Head of caudate nucleus (tissue), 42 donors: ENCODE measurements around the gene TENM3.
"Not testable (repeated sequence)": the region's sequence is repeated elsewhere in the genome, so short reads cannot be mapped to it uniquely, and the experiment has no call there.

Source experiments
- DNase-seq, 42 donors: peaks; one replicate each; pipeline versions ENCODE4 v3.0.0 to v3.0.0-alpha.2; 2020 to 2021; ENCODE audit warnings: mixed read lengths in 7 of 42
- intact Hi-C: fragments of 100-400 bp; cut with DNase I; formaldehyde crosslinking; loops from one replicate; pipeline ENCODE4 v1.15.0; 2022

TENM3 gene

DNA sequence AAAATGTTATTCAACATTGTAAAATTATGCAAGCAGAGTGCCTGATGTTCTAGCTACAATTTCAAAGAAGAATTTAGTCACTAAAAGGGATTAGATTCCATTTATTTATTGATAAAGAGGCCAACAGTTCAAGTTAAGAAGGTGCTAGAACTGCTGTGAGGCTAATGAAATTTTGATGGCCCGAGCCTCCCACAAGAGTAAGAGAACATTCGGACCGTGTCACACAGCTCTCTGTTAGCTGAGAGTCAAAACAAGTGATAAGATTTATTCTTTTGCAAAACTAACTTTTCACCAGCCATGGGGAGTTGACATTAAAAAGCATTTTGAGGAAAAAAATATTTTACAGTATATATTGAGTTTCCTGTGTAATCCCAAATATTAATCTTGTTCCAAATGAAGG, 106.8 kb downstream of the TENM3 start:
- intact Hi-C loops, result no loop called here

DNA sequence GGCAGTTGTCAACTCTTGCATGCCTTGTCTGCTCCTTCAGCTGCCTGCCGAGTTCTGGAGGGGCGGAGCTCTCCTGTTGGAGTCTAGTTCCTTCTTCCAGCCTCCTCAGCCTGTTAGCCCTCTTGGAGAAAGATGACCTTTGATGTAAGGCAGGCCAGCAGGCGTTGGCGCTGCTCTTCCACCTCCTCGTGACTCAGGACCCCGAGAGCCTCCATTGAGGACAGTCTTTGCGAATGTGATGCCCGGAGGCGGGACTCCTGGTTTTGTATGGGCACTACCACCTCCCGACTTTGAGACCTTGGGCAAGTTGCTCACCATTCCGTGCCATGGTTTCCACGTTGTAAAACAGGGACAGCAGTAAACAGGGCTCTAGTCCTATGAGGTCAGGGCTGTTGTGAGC, 108.3 kb downstream of the TENM3 start:
- intact Hi-C loops, result no loop called here
- DNase-seq, result no peak

More for the DNA sequence above, 106.8 kb downstream of the TENM3 start:
- no peak for DNase-seq

DNA sequence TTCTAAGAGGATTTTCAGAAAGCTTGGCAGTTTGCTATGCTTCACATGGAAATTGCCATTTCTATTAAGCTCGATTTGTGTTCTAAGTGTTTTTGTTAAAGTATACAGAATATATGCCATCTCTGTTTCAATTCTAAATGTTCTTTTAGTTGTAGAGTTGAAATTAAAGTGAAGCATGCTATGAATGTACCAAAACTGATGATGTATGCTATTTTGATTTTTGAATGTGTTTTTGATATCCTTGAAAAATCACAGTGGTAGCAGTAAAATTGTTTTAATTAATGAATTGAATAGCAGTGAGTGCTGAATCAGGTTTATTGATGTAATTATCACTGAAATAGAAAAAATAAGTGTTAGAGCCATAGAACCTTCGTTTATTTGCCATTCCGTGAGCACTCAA, 110.9 kb downstream of the TENM3 start:
- DNase-seq, result no peak
- intact Hi-C loops, result no loop called here

DNA sequence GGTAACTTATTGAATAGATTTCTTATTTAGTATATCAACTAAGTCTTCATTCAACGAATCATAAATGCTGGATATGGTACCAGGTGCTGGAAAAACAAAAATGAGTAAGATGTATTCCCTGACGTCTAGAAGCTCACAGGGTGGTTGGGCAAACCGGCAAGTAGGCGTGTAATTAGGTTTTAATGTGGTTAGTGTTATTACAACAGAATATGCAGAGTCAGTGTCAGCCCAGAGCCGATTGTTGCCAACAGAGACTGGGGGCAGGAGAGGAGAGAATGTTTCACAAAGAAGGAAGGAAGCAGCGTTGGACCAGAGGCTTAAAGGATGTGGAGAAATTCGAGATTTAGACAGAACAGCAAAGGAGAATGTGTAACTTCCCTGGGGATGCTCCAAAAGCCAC, 111.7 kb downstream of the TENM3 start:
- DNase-seq, result no peak

DNA sequence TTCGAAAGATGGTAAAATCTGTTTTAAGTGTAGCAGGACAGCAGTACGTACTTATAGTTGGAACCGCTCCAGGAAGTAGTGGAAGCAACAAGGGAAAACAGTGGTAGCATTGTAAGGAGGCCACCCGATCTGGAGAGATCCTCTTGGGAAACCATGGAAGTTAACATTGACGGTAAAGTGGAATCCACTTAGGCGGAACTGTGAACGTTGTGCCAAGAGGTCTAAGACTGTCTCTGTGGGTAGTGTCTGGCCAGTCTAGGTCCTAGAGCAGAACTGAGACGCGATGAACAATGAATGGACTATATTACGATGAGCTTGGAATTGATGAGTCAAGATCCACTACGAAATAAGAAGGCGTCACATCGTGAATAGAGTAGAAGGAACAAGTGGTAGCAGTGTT, 124.0 kb downstream of the TENM3 start:
- intact Hi-C loops, result no loop called here

More for the DNA sequence above, 111.7 kb downstream of the TENM3 start:
- intact Hi-C loops, result no loop called here

DNA sequence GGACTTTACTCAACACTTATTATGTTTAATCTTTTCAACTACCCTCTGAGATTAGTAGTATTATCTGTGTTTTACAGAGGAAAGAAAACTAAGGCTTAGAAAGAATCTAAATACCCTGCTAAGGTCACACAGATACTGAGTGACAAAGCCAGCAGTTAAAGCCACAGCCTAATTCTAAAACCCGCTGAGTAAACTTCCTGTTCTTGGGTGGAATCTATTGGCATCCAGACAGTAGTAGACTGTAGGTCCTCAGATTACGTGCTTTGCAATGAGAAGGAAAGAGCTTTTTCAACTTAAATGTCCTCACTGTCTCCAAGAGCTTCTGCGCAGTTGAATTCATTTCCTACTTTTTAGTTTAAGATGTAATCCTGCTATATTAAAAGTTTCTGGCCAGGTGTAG, 126.0 kb downstream of the TENM3 start:
- DNase-seq, result no peak
- intact Hi-C loops, result no loop called here

More for the DNA sequence above, 124.0 kb downstream of the TENM3 start:
- DNase-seq, result peak in 2 of 42 donors; percentile 2 to 10

DNA sequence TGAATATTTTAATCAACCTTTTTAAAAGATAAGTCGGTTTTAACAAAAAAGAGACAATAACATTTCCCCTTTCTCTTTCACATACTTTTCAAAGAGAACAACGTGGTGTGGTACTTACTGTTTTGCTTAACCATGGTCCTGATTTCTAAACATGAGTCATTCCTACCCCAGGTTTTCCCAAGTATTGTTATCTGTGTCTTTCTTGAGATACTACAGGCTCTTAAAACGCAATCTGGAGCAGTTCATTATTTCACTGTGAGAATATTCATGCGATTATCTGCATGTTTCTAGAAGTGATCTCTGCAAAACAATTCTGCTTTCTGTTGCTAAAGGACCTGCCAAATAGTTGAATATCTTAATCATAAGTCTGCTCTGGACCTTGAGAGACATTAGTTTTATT, 127.3 kb downstream of the TENM3 start:
- intact Hi-C loops, result no loop called here
- DNase-seq, result no peak

DNA sequence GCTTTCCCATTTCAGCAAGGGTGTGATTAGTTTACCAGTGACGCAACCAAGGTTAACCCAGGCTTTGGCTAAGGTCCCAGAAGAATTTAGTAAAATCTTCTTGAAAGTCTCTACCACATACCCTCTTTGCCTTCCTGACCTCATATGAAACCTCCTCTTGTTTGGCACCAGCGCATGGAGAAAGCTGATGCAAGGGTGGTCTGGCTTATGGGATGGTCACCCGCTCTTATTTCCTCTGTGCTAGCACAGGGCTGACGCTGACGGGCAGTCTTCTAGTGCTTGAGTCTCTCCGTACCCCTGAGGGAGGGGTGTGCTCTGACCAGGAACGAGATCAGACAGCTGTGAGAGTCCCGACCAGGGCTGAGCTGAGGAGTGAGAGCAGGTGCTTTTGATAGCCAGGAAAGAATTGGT, 137.6 kb downstream of the TENM3 start:
- intact Hi-C loops, result no loop called here
- DNase-seq, result no peak

DNA sequence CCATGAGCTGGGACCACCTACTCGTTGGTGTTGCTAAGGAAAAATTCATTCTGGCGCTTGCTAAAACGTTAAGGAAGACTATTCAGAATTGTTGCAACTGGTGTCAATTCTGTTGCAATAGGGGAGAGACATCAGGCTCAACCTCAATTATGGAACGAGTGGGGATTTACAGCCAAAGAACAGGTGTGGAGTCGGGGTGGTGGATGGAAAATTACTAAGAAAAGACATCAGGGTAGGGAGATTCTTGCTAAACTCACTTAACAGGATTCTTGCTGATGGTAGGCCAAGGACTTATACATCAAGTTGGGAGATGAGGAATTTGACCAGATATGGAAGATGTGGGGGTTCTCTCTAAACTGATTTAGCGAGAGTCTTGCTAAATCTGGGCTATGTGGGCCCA, 139.7 kb downstream of the TENM3 start:
- no peak for DNase-seq

DNA sequence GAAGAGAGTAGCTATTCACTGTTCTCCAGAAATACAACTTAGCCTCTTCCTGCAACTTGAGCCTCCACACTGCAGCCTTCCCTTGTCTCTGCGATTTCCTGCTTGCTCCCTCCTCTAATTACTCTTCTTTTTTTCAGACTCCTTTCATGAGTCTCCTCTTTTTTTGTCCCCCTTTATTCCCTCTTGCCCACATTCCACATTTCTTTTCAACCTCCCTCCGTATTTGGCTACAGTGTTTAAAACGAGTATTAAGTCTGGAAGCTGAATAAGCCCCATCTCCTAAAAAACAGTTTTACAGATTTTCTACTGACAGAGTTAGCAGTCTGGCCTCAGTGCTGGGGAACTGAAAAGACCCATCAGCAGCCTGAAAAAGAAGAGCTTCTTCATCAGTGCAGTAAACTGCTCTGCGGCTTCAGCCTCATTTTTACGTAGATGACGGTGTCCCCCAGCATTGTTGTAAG, 141.5 kb downstream of the TENM3 start:
- no peak for DNase-seq
- intact Hi-C loops, result no loop called here

More for the DNA sequence above, 139.7 kb downstream of the TENM3 start:
- intact Hi-C loops, result no loop called here

DNA sequence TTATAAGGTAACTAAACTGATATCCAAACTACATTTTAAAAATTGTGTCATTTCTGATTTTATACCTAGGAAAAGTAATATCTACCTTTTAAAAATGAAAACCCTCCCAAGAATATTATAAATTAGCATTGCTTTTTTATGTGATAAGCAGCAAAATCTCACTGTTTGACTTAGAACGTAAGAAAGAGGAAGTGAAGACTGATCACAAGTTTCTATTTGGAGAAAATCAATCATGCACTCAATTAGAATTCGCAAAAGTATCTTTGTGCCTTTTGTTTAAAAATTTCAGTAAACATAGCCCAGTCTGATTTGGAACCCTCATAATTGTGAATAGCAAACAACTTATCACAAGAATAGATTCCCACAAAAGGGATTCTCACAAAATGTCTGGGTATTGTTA, 142.7 kb downstream of the TENM3 start:
- intact Hi-C loops, result no loop called here
- no peak for DNase-seq

DNA sequence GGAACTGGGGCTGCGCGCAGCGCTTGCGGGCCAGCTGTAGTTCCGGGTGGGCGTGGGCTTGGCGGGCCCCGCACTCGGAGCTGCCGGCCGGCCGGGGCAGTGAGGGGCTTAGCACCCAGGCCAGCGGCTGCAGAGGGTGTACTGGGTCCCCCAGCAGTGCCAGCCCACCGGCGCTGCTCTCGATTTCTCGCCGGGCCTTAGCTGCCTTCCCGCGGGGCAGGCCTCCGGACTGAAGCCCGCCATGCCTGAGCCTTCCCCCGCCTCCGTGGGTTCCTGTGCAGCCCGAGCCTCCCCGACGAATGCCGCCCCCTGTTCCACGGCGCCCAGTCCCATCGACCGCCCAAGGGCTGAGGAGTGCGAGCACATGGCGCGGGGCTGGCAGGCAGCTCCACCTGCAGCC, 143.4 kb downstream of the TENM3 start:
- intact Hi-C loops, result not testable (repeated sequence)

DNA sequence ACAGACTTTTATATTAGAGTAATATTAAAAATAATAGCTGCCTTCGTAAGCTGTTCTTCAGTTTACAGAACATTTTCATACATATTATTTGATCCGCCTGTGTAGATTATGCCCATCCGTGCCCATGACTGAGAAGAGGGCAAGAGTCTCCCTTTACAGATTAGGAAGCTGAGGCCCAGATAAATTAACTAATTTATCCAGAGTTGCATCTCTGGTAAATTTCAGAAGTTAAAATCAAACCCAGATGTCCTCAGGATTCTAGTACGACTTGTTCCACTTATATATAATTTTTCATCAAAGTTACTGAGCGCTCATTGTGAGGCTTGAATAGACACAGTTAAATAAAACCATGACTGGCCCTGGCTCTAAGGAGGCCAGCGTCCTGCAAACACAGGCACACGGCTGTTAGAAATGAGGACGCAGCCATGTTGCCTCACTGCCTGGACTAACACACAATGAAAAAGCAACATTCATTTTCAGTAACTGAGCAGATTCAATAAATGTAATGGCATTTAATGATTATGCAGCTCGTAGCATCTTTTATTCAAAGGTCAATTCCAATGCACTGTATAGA, 148.0 kb downstream of the TENM3 start:
- intact Hi-C loops, result no loop called here
- no peak for DNase-seq

More for the DNA sequence above, 143.4 kb downstream of the TENM3 start:
- DNase-seq, result not testable (repeated sequence)

DNA sequence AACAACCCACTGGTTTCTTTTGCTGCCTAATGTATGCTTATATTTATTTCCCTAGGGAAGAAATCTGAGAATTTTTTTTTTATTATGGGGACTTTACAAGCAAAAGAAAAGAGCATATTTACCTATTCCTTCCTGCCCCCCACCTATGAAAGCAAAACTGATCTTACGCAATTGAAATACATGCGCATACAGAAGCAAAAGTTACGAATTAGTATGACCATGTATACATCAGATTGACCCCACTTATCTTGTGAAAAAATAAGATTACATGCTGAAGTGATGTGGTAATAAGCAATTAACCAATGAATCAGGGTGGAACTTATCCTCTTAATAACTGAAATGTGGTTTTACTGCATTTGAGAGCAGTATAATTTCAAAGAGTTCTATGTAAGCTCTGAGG, 151.0 kb downstream of the TENM3 start:
- intact Hi-C loops, result no loop called here
- no peak for DNase-seq

DNA sequence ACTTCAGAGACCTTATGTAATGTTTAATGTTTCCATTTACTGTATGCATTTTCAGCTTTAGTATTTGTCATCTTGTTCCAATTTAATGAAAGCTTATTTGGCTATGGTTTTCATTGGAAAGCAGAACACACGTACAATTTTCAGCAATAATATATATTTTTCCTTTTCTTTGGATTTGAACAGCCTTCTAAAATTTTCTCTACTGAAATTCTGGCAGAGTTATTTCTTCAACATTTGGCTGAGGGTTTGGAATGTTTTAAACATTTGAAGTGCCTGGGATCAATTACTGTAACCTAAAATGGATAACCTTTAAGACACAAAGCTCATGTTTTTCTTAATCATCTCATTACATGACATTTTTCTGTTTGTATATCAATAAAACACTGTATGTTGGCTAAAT, 156.9 kb downstream of the TENM3 start:
- intact Hi-C loops, result no loop called here
- DNase-seq, result no peak

DNA sequence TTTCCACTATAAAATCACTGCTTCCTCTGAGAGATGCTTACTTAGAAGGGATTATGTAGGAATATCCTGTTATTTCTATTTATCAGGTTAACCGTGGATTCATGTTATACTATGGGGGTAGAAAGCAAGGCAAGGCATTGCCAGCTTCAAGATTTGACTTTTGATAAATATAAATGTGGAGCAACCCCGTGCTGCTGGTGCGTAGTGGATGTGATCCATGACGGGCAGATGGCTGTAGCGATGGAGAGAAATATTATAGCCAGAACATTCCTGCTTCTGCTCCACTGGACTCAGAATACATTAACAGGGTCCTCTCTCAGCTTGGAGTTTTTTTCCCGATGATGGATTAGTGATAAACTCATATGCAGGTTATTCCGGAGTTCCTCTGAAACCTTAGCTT, 157.6 kb downstream of the TENM3 start:
- no peak for DNase-seq
- intact Hi-C loops, result no loop called here

DNA sequence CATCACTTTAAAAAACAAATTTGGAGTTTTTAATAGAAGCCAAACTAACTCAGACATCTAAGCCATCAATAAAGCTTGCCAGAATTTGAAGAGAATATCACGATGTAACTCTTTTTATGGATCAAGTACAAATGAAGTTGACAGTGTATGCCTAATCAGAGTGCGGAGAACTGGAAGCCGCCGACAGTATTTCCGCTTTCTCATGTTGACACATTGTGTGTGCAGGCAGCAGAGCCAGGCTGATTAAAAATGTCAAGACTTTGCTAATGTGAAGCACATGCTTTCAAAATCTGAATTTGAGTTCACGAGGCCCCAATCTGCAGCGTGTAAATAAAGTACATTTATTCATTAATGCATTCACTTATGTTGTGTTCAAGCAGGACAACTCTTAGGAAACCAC, 161.2 kb downstream of the TENM3 start:
- DNase-seq, result no peak

DNA sequence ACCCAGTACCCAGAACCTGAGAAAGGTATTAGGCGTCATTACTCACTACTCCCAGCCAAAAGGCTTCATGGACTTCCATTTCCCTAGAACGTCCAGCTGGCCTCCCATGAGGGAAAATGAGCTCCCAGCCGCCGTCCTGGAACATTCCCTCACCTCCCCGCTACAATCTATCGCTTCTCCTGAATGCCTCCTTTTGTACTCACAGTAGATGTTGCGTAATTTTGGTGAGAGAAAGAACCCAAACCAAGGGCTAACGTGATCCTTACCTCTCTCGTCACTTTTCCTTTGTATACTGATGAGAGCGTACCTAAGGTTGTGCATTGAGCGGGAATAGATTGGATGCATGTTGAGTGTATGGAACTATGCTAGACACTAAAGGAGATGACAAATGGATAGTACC, 161.9 kb downstream of the TENM3 start:
- intact Hi-C loops, result no loop called here
- DNase-seq, result no peak

More for the DNA sequence above, 161.2 kb downstream of the TENM3 start:
- intact Hi-C loops, result no loop called here

DNA sequence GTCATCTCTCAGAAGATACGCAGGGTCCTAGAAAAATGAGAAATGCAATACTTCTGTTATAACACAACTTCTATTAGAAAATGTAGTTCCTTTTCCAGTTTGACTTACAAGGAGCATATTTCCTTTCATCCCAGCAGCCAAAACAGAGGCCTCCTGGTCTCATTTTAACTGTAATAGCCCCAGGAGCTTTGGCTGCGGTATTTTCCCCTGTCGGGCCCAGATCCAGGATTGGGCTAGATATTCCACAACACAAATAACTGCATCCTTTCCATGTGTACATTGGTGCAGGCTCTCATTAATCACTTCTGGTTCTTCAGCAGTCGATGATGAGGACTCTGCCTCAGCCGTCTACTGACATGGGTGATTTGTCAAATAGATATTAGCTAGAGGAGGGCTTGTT, 166.1 kb downstream of the TENM3 start:
- DNase-seq, result no peak
- intact Hi-C loops, result no loop called here

DNA sequence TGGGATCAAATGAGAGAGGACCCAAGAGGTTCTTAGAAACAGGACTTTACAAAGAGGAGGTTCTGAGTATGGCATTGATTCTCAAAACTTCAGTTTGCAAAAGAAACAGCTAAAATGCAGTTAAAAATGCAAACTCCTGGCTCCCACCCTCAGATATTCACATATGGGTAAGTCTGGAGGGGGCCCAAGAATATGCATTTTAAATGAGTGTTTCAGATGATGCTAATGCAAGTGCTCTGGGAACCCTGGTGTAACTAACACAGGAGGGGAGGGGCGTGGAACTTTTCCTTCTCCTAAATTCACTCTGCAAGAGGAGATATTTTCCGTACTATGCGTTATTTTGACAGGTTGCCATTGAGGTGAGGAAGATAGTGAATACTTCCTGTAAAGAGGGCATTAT, 168.2 kb downstream of the TENM3 start:
- intact Hi-C loops, result no loop called here

DNA sequence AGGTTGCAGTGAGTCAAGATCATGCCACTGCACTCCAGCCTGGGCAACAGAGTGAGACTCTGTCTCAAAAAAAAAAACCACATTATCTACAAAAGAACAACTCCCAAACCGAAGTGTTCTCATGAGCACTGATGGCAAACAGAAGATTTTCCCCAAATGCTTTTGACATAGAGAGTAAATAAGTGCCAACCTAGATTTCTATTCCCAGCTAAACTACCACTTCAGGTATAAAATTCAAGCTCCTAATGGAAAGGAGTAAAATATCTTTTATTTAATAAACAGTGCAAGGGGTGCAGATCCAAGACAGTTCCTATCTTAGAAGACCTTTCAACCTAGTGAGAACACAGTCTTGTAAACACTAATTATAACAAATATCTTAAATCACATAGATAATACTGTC, 170.3 kb downstream of the TENM3 start:
- no peak for DNase-seq
- intact Hi-C loops, result no loop called here

More for the DNA sequence above, 168.2 kb downstream of the TENM3 start:
- no peak for DNase-seq

DNA sequence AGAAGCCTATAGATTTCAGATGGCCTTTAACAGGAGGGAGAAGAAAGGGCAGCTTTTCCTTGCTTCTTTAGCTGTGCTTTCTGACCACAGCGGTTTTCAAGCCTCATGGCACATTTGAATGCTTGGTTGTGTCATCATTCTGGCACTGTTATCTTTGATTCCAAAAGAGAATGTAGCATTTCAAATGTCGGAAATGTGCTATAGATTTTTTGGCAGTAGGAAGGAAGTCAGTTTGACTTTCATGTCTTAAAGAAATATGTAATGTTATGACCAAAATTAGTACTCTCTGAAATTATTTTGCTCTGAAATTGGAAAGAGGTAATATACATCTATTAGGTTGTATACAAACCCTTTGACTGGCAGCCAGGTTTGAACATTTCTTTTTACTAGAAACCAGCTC, 171.9 kb downstream of the TENM3 start:
- intact Hi-C loops, result no loop called here
- no peak for DNase-seq
